ENCODE data around the gene VMP1.

GRCh38 chr17:59786213-59786535 lies 78.7 kb downstream of the VMP1 start:
- TF ChIP-seq CTCF (conservative IDR thresholded peaks at IDR 0.05 in 1 of 2, IDR thresholded peaks at IDR 0.05 in 1 of 2; ENCODE audit: extremely low read depth in 1 of 2, insufficient read depth in 1 of 2, low read depth in 1 of 2, low read length in 2 of 2) (no peak), EZH2 (IDR thresholded peaks at IDR 0.05; ENCODE audit: borderline replicate concordance, low read length) (no peak)
